GM18867 (cell line): Measurements from ENCODE around the gene METTL26.

Experiments
- ATAC-seq: cut with Tn5 transposase; IDR thresholded peaks from one replicate; pipeline ENCODE4 v1.9.1; 2021; ENCODE audit warnings: mild to moderate bottlenecking, moderate library complexity; ENCODE audit not compliant: unreplicated experiment

The METTL26 gene

DNA sequence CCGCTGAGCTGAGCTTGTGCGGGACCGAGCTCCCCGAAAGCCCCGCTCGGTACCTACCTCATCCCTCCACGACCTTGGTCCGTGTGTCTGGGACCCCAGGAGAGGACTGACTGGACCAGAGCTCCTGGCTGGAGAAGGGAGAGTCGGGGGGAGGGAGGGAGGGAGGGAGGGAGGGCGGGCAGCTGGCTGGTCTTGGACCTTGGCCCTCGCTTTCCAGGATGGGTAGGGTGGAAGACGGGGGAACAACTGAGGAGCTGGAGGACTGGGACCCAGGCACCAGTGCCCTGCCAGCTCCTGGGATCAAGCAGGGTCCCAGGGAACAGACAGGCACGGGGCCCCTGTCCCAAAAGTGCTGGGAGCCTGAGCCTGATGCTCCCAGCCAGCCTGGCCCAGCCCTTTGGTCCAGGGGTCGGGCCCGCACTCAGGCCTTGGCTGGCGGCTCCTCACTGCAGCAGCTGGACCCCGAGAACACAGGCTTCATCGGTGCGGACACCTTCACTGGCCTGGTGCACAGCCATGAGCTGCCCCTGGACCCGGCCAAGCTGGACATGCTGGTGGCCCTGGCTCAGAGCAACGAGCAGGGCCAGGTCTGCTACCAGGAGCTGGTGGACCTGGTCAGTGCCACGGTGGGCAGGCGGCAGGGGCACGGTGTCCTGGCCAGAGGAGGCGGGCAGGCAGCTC is 39.9 kb upstream of the METTL26 start:
- ATAC-seq: no peak

DNA sequence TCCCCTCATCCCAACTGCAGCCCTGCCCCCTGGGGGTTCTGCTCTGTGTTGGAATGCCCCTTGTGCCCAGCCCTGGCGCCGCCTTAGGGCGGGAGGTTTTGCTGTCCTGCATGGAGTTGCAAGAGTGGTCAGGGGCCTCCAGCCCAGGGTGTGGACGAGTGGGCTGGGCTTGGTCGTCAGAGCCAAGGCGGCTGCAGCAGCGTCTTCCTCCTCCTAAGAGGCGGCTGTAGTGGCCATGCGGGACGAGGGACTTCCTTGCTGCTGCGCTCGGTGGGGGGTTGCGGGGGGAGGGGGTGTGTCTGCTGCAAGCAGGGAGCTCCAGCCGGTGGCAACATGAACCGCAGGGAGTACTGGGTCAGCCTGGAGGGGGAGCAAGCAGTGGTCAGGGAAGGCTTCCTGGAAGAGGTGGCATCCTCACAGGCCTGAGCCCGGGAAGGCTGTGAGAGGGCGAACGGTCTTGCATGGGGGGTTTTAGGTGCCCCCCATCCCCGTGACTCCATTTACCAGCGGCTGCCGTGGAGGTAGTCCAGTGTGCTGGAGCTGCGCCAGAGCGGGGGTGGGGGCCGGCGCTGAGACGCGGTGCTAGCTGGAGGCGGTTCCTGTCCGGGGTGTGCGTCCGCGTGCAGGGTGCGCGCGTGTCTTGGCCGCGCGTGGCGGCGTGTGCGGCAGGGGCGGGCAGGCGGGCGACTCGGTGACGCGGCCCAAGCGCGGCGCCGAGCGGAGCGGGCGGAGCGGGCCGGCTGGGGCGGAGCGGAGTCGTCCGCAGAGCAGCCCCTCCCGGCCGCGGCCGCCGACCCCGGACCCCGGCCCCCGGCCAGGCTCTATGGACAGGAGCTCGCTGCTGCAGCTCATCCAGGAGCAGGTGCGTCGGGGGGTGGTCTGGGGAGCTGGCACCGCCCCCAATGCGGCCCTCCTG is 39.1 kb upstream of the METTL26 start, which contains the start of gene RHBDL1:
RHBDL1 (plus strand) TSS at position 704 of the 916 bp plus-strand sequence; CDS start at position 824, 120 bp downstream.
- ATAC-seq: no peak

- no peak for ATAC-seq
Observed at GRCh38 chr16:674214-674881, 38.2 kb upstream of the METTL26 start.

DNA sequence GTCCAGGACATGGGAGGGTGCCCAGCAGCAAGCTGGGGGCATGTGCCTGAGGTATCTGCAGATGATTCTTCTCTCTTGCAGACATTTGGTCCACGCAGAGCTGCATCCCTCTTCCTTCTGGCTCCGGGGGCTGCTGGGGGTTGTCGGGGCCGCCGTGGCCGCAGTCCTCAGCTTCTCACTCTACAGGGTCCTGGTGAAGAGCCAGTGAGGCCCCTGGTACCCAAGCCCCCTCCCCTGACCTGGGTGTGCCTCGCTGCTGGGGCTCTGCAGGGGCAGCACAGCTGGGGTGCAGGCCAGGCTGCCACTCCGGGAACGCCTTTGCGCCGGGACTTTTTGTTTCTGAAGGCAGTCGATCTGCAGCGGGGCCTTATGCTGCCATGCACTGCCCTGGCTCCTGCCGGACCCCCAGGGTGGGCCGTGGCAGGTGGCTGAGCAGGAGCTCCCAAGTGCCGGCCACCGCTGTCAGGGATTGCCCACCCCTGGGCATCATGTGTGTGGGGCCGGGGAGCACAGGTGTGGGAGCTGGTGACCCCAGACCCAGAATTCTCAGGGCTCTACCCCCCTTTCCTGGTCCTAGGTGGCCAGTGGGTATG is 37.4 kb upstream of the METTL26 start:
- no peak for ATAC-seq

DNA sequence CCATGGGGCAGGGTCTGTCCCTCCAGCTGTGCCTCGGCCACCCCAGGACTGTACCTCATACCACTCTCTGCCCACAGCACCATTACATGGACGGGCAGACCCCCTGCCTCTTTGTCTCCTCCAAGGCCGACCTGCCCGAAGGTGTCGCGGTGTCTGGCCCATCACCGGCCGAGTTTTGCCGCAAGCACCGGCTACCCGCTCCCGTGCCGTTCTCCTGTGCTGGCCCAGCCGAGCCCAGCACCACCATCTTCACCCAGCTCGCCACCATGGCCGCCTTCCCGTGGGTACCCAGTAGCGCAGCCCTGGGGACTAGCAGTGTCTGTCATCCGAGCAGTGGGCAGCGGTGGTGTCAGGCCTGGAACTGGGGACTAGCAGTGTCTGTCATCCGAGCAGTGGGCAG is 36.7 kb upstream of the METTL26 start:
- ATAC-seq: no peak

DNA sequence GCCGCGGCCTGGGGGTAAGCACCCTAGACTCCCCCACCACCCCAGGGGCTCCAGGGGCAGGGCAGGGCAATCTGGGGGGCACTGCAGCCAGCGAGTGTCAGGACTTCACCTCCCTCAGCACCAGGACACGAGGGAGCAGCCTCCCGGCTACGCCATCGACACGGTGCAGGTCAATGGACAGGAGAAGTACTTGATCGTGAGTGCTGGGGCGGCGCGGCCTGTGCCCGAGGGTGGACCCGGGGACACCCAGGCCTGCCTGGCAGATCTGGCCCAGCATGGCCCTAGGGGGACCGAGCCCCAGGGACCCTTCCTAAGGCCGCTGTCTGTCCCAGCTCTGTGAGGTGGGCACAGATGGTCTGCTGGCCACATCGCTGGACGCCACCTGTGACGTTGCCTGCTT is 36.3 kb upstream of the METTL26 start:
- ATAC-seq: no peak

DNA sequence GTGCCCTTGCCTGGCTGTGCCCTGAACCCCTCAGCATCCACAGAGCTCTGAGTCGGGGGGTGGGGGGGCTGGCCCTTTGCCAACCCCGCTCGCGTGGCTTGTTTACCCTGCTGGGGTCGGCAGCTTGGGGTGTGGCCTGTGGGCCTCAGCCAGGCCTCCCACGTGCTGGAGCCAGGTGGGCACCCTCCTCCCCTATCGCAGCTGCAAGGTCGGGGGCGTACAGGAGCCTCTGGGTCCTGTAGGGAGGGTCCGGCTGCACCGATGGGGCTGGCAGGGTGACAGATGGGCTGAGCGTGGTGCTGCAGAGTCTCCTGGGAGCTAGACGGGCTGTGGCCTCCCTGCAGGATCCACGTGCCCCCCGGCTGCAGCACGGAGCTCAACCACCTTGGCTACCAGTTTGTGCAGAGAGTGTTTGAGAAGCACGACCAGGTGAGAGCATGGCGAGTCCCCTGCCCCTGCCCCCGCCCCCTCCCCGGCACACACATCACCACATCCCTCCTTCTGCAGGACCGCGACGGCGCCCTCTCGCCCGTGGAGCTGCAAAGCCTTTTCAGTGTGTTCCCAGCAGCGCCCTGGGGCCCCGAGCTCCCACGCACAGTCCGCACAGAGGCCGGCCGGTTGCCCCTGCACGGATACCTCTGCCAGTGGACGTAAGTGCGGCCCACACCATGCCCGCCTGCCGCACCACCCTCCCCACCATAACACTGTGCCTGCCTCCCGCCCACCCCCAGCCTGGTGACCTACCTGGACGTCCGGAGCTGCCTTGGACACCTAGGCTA is 35.4 kb upstream of the METTL26 start:
- ATAC-seq: no peak

DNA sequence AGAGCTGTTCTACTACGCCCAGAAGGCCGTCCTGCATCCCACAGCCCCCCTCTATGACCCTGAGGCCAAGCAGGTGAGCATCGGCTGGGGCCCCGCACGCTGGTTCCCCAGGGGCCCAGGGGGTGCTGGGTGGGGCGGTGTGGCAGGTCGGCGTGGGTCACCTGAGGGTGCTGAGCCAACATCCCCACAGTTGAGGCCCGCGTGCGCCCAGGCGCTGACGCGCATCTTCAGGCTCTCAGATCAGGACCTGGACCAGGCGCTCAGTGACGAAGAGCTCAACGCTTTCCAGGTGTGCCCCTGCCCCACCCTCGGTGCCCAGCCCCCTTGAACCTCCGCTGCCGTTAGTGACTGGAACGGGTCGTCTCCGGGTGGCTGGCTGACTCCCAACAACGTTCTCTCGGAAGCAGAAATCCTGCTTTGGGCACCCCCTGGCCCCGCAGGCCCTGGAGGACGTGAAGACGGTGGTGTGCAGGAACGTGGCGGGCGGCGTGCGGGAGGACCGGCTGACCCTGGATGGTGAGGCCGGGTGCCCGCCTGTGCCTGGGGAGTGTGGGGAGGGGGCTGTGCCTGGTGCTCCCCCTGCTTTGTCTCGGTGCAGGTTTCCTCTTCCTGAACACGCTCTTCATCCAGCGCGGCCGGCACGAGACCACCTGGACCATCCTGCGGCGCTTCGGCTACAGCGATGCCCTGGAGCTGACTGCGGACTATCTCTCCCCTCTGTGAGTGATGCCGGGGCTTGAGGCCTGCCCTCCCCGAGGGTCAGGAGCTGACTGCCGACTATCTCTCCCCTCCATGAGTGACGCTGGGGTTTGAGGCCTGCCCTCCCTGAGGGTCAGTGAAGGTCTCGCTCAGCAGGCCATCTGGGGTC is 34.6 kb upstream of the METTL26 start:
- ATAC-seq: no peak

DNA sequence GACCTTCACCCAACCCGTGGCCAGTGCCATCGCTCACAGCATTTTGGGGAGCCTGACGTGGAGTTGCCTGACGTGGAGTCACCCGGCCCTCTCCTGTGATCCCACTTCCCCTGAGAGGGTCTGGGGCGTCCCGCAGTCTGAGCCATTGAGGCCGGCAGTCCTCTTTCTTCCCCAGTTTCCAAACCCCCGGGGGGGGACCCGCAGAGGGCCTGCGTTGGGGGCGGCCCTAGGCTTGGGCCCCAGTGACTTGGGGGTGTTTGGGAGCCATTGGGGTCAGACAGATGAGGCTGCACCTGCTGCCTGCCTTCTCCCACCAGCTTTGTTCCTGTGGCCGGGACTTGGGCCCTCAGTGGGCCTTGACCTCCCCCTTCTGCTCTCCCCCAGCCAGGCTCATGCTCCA is 33.6 kb upstream of the METTL26 start:
- ATAC-seq: no peak

DNA sequence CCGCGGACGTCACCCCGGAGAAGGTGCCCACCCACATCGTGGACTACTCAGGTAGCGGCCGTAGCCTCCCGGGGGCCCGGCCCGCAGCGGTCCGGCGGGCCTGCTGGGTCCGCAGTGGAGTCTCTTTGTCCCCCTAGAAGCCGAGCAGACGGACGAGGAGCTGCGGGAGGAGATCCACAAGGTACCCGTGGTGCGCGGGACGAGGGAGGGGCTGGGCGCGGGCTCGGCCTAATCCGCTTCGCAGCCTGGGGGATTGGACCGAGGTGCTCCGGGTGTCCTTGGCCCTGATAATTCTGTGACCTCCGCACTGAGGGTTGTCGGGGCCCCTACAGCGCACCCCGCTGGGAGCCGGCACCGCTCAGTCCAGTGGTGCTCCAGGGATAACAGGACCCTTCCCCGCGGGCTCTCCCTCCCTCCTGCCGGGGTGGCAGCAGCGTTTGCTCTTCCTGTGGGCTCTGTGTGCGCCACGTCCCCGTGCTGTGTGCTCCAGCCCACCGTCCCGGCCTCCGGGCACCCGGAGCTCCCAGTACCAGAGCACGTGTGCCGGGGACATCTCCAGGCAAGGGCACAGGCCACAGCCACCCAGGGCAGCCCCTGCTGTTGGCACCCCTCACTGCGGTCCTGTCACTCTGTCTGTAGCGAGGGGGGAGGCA is 32.5 kb upstream of the METTL26 start:
- ATAC-seq: no peak

DNA sequence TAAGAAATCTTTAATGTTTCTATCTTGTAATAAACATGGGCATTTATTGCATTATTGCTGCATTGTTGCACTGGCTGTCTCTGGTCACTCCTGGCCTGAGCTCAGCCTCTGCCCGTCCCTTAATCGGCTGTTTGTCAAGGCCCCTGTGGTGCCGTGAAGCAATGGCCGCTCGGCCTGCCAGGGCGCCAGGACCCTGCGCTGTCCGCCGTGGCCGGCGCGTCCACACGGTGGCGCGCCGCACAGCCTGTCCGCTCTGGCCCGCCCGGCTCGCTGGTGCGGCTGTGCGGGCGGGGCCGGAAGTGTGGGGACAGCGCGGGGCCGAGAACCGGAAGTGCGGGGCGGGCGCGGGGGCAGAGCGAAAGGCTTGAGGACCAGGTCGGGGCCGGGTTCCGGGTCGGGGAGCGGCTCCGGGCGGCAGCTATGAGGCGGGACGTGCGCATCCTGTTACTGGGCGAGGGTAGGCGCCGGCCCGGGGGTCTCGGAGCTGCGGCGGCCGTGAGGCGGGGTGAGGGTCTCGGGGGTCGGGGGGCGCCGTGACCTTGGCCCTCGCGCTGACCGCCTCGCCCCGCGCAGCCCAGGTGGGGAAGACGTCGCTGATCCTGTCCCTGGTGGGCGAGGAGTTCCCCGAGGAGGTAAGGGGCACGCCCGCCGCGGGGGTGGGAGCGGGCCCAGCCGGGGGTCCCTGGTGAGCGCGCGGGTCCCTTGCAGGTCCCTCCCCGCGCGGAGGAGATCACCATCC is 31.8 kb upstream of the METTL26 start, which contains the start of gene RHOT2:
RHOT2 (plus strand) TSS at position 353 of the 739 bp plus-strand sequence; CDS start at position 421, 68 bp downstream.
- peak; percentile 77 for ATAC-seq

- ATAC-seq: no peak
Observed at GRCh38 chr16:667113-667779, 31.1 kb upstream of the METTL26 start.

DNA sequence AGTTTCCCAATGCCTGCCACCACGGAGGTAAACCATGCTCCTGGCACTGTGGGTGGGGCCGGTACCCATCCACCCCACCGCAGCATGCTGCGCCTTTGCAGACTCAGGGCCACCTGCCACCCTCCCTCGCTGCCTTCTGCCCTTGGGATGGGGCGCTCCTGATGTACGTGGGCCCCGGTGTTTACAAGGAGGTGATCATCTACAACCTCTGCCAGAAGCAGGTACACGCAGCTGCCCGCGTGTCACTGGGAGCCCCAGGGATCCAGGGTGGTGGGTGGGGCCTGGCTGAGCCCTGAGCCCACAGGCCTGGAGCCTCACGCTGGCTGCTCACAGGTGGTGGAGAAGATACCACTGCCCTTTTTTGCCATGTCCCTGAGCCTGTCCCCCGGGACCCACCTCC is 30.5 kb upstream of the METTL26 start:
- no peak for ATAC-seq

GRCh38 chr16:662597-662996 is 26.5 kb upstream of the METTL26 start:
- no peak for ATAC-seq

GRCh38 chr16:662095-662494 is 26.0 kb upstream of the METTL26 start:
- ATAC-seq: no peak

DNA sequence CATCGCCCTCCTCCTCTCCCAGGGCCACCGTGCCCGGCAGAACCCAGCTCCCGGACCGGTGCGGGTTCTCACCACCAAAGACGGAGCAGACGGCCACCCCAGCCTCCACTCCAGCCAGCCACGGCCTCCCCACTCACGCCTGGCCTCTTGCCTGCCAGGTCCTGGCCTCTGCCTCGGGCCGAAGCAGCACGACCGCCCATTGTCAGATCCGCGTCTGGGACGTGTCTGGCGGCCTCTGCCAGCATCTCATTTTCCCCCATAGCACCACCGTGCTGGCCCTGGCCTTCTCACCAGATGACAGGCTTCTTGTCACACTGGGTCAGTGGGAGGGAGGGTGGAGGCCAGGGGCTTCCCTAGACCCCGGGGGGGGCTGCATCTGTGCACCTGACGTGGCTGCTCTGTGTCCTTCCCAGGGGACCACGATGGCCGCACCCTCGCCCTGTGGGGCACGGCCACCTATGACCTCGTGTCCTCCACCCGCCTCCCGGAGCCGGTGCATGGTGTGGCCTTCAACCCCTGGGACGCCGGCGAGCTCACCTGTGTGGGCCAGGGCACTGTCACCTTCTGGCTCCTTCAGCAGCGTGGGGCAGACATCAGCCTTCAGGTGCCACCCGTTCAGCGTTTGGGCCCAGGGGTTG is 25.2 kb upstream of the METTL26 start:
- ATAC-seq: peak; percentile 13
